Measurements from ENCODE around the gene PRUNE1.

The PRUNE1 gene

DNA sequence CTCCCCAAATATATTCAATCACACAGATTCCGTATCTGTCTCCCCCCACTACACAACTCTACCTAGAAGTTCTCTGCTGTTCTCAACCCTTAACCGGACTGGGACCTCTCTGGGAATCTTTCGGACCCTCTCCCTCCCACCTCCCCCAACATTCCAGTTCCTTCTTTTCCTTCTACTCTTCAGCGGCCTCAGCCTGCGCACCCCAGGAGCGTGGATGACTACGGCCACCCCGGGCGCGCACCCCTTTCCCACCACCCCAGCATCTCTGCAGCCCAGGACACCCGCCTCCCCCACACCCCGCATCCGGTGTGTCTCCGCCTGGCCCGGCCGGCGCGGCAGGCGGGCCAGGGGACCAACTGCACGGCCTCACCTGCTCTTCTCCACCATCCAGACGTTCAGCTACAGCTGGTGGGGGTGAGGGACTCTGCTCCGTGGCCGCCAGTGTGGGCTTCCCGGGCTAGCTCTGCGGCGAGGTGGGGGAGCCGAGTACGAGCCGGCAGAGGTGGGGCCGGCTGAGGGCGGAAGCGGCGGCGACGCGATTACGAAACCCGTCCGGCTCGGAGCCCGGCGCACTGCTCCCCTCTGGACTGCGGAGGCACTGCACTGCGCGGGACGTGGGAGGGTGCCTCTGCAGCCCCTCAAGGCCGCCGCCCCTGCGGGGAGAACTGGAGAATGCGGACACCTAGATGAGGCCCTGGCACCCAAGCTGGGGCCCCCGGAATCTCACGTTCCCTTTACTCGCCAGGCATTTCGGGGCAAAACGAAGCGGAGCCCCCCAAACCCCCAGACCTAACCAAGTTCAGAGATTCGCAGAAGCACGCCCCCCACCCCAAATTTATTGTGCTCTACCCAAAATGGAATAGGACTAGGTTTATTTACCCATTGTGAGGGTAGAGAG is 51.1 kb downstream of the PRUNE1 start, which contains the start of gene CDC42SE1:
TSS of gene CDC42SE1 (minus strand) at position 514 of the 898 bp plus-strand sequence. CDS start 3,892 bp downstream, outside the sequence.
- peak; percentile 85 for DNase-seq (ENCODE audit: low spot score)
- H3K4me1 Mint-ChIP-seq (ENCODE audit: low read depth) = peaks cover 55% of the 10 kb centered on the region
- H3K4me3 Mint-ChIP-seq = peak within 1 kb of the TSS; percentile 93
- H3K27ac Mint-ChIP-seq = peak within 1 kb of the TSS; percentile 94
- no peaks in the 10 kb centered on the region for H3K27me3 Mint-ChIP-seq (ENCODE audit: low read depth)
- peaks cover 48% of the 10 kb centered on the region for H3K36me3 Mint-ChIP-seq (ENCODE audit: low read depth)
- H3K9me3 Mint-ChIP-seq = no peaks in the 10 kb centered on the region

DNA sequence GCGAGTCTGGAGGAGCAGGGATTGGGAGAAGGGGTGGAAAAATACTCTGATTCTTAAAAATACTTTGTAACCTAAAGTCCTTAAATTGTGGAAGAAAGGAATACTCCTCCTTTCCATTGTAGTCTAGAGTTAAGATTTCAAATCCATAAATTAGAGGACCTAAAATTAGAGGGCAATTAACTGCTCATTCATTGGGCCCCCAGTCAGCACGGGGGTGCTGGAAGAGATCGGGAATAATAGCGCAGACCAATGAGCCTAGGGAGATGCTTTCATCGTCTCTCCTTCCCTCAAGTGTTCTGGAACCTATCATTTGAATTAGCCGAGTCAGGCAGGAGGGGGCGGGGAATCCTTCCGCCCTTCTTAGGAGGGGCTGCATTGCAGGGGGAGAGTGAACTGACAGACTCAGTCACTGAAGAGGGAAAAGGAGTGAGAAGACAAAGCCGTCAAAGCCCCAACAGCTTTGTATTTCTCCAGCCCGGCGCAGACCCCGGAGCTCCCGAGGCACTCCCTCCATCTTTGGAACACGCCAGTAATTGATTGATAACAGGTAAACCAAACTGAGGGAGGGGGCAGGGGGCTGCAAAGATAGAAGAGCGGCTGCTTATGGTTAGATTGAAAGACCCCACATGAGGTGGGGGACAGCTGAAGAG is 51.9 kb downstream of the PRUNE1 start, which contains the start of gene MLLT11:
TSS of gene MLLT11 (plus strand) at position 391 of the 650 bp plus-strand sequence. CDS start 6,828 bp downstream, outside the sequence.
- no peaks in the 10 kb centered on the region for H3K27me3 Mint-ChIP-seq (ENCODE audit: low read depth)
- no peaks in the 10 kb centered on the region for H3K9me3 Mint-ChIP-seq
- no peak for DNase-seq (ENCODE audit: low spot score)
- peak within 1 kb of the TSS; percentile 93 for H3K4me3 Mint-ChIP-seq
- H3K4me1 Mint-ChIP-seq (ENCODE audit: low read depth) = peaks cover 51% of the 10 kb centered on the region
- H3K36me3 Mint-ChIP-seq (ENCODE audit: low read depth) = peaks cover 41% of the 10 kb centered on the region
- peak within 1 kb of the TSS; percentile 94 for H3K27ac Mint-ChIP-seq

DNA sequence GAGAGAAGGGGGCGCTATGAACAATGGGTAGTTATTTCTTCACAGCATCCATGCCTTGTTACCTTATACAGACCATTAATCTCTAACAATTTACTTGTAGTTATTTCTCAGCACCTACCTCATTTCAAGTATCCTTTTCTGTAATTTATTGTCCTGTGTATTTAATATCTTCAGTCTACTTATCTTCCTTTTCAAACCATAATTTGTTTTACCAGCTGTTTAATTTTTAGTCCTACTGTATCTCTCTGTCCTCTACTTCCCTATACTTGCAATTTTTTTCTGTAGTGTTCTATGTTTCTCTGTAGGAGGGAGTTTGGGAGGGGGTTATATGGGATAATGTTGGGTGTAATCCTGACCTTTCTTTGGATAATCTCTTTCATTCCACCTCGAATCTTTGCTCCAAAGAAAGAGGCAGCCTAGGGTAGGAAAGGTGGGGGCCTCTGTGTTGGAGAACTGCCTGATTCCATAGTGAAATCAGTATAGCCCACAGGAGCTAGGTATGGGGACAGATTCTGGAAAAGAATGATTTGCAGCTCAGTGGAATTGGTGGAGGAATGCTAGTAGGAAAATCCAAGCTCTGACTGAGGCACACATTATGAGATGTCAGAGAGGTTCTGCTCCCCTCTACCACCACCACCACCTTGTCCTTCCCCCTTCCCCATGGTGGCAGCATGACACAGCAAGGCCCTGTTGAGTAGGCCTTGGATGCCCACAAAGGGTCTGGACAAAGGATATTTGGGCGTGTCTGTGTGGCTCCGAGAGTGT is 52.6 kb downstream of the PRUNE1 start:
- Mint-ChIP-seq H3K27me3 (ENCODE audit: low read depth) (no peaks in the 10 kb centered on the region), H3K9me3 (no peaks in the 10 kb centered on the region), H3K27ac (peak overlapping the region; percentile 94), H3K4me1 (ENCODE audit: low read depth) (peaks cover 46% of the 10 kb centered on the region), H3K36me3 (ENCODE audit: low read depth) (peaks cover 37% of the 10 kb centered on the region), H3K4me3 (peak overlapping the region; percentile 93)
- no peak for DNase-seq (ENCODE audit: low spot score)

GRCh38 chr1:151061704-151062103 is 53.5 kb downstream of the PRUNE1 start:
- peaks cover 37% of the 10 kb centered on the region for H3K4me1 Mint-ChIP-seq (ENCODE audit: low read depth)
- H3K27ac Mint-ChIP-seq = no peak overlapping the region

GRCh38 chr1:151062741-151063371 is 54.6 kb downstream of the PRUNE1 start:
- no peak overlapping the region for H3K4me3 Mint-ChIP-seq
- H3K36me3 Mint-ChIP-seq (ENCODE audit: low read depth) = peaks cover 19% of the 10 kb centered on the region
- H3K27me3 Mint-ChIP-seq (ENCODE audit: low read depth) = no peaks in the 10 kb centered on the region
- H3K27ac Mint-ChIP-seq = no peak overlapping the region
- no peak for DNase-seq (ENCODE audit: low spot score)
- no peaks in the 10 kb centered on the region for H3K9me3 Mint-ChIP-seq
- H3K4me1 Mint-ChIP-seq (ENCODE audit: low read depth) = peaks cover 30% of the 10 kb centered on the region

More at GRCh38 chr1:151061704-151062103, 53.5 kb downstream of the PRUNE1 start:
- Mint-ChIP-seq H3K4me3 (no peak overlapping the region), H3K9me3 (no peaks in the 10 kb centered on the region), H3K36me3 (ENCODE audit: low read depth) (peaks cover 28% of the 10 kb centered on the region), H3K27me3 (ENCODE audit: low read depth) (no peaks in the 10 kb centered on the region)
- no peak for DNase-seq (ENCODE audit: low spot score)

DNA sequence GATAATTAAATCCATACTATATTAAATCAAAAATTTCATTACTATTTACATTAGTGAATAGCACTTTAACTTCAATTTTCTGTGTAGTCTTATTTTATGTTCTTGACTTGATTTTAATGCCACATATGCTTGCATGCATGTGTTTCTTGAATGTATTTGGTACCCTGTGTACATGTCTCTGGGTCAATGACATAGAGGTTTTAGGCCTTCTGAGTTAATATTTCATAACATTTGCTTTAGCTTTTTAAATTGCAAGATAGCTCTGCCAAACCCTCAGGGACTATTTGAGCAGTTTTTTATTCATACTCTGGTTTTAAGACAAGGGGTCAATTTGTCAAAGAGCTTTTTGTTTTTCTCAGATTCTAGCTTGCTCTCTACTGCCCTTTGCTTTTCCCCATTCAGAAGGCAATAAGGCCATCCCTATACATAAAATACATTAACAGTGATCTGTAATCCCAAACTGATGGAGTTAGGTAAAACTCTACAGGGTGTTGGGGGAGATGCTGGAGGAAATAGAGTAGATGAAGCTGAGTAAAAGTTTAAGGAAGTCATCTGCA is 56.9 kb downstream of the PRUNE1 start:
- no peak for DNase-seq (ENCODE audit: low spot score)
- Mint-ChIP-seq H3K4me3 (no peak overlapping the region), H3K27ac (no peak overlapping the region), H3K4me1 (ENCODE audit: low read depth) (peaks cover 28% of the 10 kb centered on the region), H3K27me3 (ENCODE audit: low read depth) (no peaks in the 10 kb centered on the region), H3K36me3 (ENCODE audit: low read depth) (peaks cover 8% of the 10 kb centered on the region), H3K9me3 (no peaks in the 10 kb centered on the region)

- no peak overlapping the region for H3K4me3 Mint-ChIP-seq
These were observed 58.9 kb downstream of the PRUNE1 start for GRCh38 chr1:151067185-151067584.

GRCh38 chr1:151069103-151069486 is 60.8 kb downstream of the PRUNE1 start:
- H3K27ac Mint-ChIP-seq = peak overlapping the region; percentile 63
- H3K9me3 Mint-ChIP-seq = no peaks in the 10 kb centered on the region
- H3K36me3 Mint-ChIP-seq (ENCODE audit: low read depth) = peaks cover 14% of the 10 kb centered on the region
- H3K4me1 Mint-ChIP-seq (ENCODE audit: low read depth) = peaks cover 18% of the 10 kb centered on the region
- no peak for DNase-seq (ENCODE audit: low spot score)
- peak overlapping the region; percentile 95 for H3K4me3 Mint-ChIP-seq
- no peaks in the 10 kb centered on the region for H3K27me3 Mint-ChIP-seq (ENCODE audit: low read depth)

More at GRCh38 chr1:151067185-151067584, 58.9 kb downstream of the PRUNE1 start:
- no peak for DNase-seq (ENCODE audit: low spot score)
- Mint-ChIP-seq H3K9me3 (no peaks in the 10 kb centered on the region), H3K27me3 (ENCODE audit: low read depth) (no peaks in the 10 kb centered on the region), H3K36me3 (ENCODE audit: low read depth) (peaks cover 12% of the 10 kb centered on the region), H3K27ac (peak overlapping the region; percentile 11), H3K4me1 (ENCODE audit: low read depth) (peaks cover 15% of the 10 kb centered on the region)

DNA sequence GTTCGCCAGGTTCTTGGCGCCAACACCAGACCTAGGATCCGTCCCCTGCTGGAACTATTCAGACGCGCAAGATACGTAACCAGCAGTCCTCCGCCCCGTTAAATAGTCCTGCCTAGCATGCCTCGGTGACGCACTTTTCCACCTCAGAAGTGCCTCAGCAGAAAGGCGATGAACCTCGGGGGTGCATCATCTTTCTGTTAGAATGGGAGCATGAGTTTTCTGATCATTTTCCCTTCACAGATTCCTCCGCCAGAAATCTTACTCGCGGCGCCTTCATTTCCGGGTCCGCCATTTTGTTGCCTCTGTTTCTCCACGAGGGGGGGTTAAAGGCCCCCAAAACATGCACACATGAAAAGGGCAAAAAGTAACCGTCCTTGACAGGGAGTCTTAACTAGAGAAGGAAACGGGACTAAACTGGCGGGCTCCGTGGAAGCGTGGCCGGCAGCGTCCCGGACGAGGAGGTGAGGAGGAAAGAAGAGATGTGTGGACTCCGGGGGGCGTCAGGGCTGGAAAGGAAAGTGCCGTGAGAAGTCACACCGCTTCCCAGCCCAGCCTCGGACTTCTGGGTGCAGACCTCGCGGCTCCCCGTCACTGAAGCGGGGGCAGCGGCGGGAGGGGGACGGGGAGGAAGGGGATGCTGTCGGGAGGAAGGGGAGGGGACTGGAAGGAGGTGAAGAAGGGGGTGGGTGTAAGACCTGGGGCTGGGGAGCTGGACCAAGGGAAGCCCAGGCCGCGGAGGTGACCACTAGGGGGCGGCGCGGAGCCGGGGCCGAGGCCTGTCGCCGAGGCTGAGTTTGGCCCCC is 62.4 kb downstream of the PRUNE1 start, which contains the start of gene GABPB2:
TSS of gene GABPB2 (plus strand) at position 288 of the 803 bp plus-strand sequence. CDS start 17,429 bp downstream, outside the sequence.
- peak; percentile 88 for DNase-seq (ENCODE audit: low spot score)
- peak within 1 kb of the TSS; percentile 100 for H3K27ac Mint-ChIP-seq
- peaks cover 15% of the 10 kb centered on the region for H3K4me1 Mint-ChIP-seq (ENCODE audit: low read depth)
- H3K27me3 Mint-ChIP-seq (ENCODE audit: low read depth) = no peaks in the 10 kb centered on the region
- H3K4me3 Mint-ChIP-seq = peak within 1 kb of the TSS; percentile 95
- H3K36me3 Mint-ChIP-seq (ENCODE audit: low read depth) = peaks cover 17% of the 10 kb centered on the region
- no peaks in the 10 kb centered on the region for H3K9me3 Mint-ChIP-seq

- DNase-seq (ENCODE audit: low spot score) = no peak
- peaks cover 15% of the 10 kb centered on the region for H3K4me1 Mint-ChIP-seq (ENCODE audit: low read depth)
- no peaks in the 10 kb centered on the region for H3K9me3 Mint-ChIP-seq
- H3K27me3 Mint-ChIP-seq (ENCODE audit: low read depth) = no peaks in the 10 kb centered on the region
- H3K27ac Mint-ChIP-seq = peak overlapping the region; percentile 100
- H3K36me3 Mint-ChIP-seq (ENCODE audit: low read depth) = peaks cover 17% of the 10 kb centered on the region
- peak overlapping the region; percentile 95 for H3K4me3 Mint-ChIP-seq
These were observed 64.0 kb downstream of the PRUNE1 start for GRCh38 chr1:151072224-151072623.
